HG03103 (cell line): Measurements from ENCODE around the gene CHST7.

Experiments
- ATAC-seq: cut with Tn5 transposase; IDR thresholded peaks from one replicate; pipeline ENCODE4 v1.9.1; 2021; ENCODE audit warnings: low read depth; ENCODE audit not compliant: unreplicated experiment

The CHST7 gene

GRCh38 chrX:46643636-46644035, 70.1 kb downstream of the CHST7 start:
- ATAC-seq: no peak

- no peak for ATAC-seq
These were observed 72.0 kb downstream of the CHST7 start for GRCh38 chrX:46645614-46646013.

GRCh38 chrX:46647251-46647650, 73.7 kb downstream of the CHST7 start:
- ATAC-seq: no peak
